Neural progenitor cell (in vitro differentiated cells): ENCODE results near the gene CARMIL1. TPM values are rescaled to one million over a fixed set of nuclear protein-coding genes. Genes with fewer than 3 reads are reported as not detected.

Source experiments
- DNase-seq: peaks from one replicate; pipeline ENCODE4 v3.0.0-alpha.2; 2016; ENCODE audit warnings: low spot score
- H2AFZ ChIP-seq: fragments of 200-600 bp; sonication (generic); replicated peaks from 2 replicates; pipeline ENCODE4 v1.6.1; 2016; ENCODE audit warnings: antibody characterized with exemption
- H3F3A ChIP-seq: fragments of 200-600 bp; sonication (generic); 2 replicates; pipeline ENCODE4 v1.6.1; 2016; ENCODE audit warnings: antibody characterized with exemption, low read depth
- H3K27ac ChIP-seq: fragments of 200-600 bp; sonication (generic); 2 replicates; pipeline ENCODE4 v1.5.1; 2016; ENCODE audit warnings: mild to moderate bottlenecking
- H3K27me3 ChIP-seq: fragments of 200-600 bp; sonication (generic); 2 replicates; pipeline ENCODE4 v1.6.1; 2016; ENCODE audit warnings: mild to moderate bottlenecking, moderate library complexity
- H3K36me3 ChIP-seq: fragments of 200-600 bp; sonication (generic); 2 replicates; pipeline ENCODE4 v1.5.1; 2016
- H3K4me1 ChIP-seq: fragments of 200-600 bp; sonication (generic); 2 replicates; pipeline ENCODE4 v1.6.1; 2016; ENCODE audit warnings: mixed run types
- H3K4me2 ChIP-seq: fragments of 200-600 bp; sonication (generic); 2 replicates; pipeline ENCODE4 v1.6.1; 2016
- H3K4me3 ChIP-seq: fragments of 200-600 bp; sonication (generic); 2 replicates; pipeline ENCODE4 v1.5.1; 2016
- H3K79me2 ChIP-seq: fragments of 200-600 bp; sonication (generic); 2 replicates; pipeline ENCODE4 v1.6.1; 2016; ENCODE audit warnings: low read depth
- H3K9ac ChIP-seq: fragments of 200-600 bp; sonication (generic); 2 replicates; pipeline ENCODE4 v1.6.1; 2016
- H3K9me3 ChIP-seq: fragments of 200-600 bp; sonication (generic); 2 replicates; pipeline ENCODE4 v1.5.1; 2016; ENCODE audit warnings: low read depth
- H4K20me1 ChIP-seq: fragments of 200-600 bp; sonication (generic); 2 replicates; pipeline ENCODE4 v1.6.1; 2016; ENCODE audit warnings: low read depth
- H3K27ac Mint-ChIP-seq: 3 replicates; pipeline ENCODE4 v1.8.0; 2021; ENCODE audit warnings: mixed read lengths
- H3K27me3 Mint-ChIP-seq: 2 replicates; pipeline ENCODE4 v1.8.0; 2022; ENCODE audit warnings: low read depth, mild to moderate bottlenecking, inconsistent platforms, moderate library complexity, mixed read lengths; ENCODE audit not compliant: insufficient read depth
- H3K36me3 Mint-ChIP-seq: 3 replicates; pipeline ENCODE4 v1.8.0; 2021; ENCODE audit warnings: mixed read lengths
- H3K4me1 Mint-ChIP-seq: 3 replicates; pipeline ENCODE4 v1.8.0; 2021; ENCODE audit warnings: mixed read lengths
- H3K4me3 Mint-ChIP-seq: 3 replicates; pipeline ENCODE4 v1.8.0; 2021; ENCODE audit warnings: mild to moderate bottlenecking, moderate library complexity, mixed read lengths
- H3K9me3 Mint-ChIP-seq: 3 replicates; pipeline ENCODE4 v1.8.0; 2020; ENCODE audit warnings: mixed read lengths
- EZH2 ChIP-seq: fragments of 200-600 bp; sonication (generic); IDR thresholded peaks from 2 replicates; pipeline ENCODE4 v1.6.1; 2017; ENCODE audit warnings: antibody characterized with exemption, mild to moderate bottlenecking, moderate library complexity
- EZH2phosphoT487 ChIP-seq: fragments of 200-600 bp; sonication (generic); IDR thresholded peaks from 2 replicates; pipeline ENCODE4 v1.6.1; 2017; ENCODE audit warnings: antibody characterized with exemption
- total RNA-seq: library from RNA; depleted of rRNA; stranded (reverse); fragments of >200 nt; gene quantifications from 2 replicates; pipeline ENCODE4 v1.2.3, GENCODE V29; 2015; ENCODE audit warnings: low replicate concordance
- TF ChIP-seq, protein P1 (sequence below): fragments of 200-600 bp; sonication (generic); IDR thresholded peaks from 2 replicates; pipeline ENCODE4 v1.5.1; 2017; ENCODE audit warnings: antibody characterized with exemption, mild to moderate bottlenecking

Gene CARMIL1
- total RNA-seq, 1 donor from 2014 or later, result 13.3 TPM

DNA sequence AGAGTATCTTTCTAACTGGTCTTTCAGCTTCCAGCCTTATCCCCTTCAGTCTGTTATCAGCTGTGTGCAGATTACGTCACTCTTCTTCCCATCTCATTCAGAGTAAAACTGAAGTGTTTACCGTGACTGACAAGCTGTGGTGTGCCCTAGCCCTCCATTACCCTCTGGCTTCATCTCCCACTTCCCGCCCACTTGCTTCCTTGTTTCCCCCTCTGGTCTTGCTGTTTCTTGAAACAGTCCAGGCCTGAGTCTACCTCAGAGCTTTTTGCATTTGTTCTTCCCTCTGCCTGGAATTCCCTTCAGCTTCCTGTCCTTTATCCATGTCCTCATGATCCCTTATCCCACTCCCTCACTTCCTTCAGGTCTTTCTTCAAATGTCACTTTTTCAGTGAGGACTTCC is 66.9 kb downstream of the CARMIL1 start:
- peaks cover 11% of the 10 kb centered on the region for H3K79me2 ChIP-seq
- H3K9me3 Mint-ChIP-seq, result peaks cover 3% of the 10 kb centered on the region

DNA sequence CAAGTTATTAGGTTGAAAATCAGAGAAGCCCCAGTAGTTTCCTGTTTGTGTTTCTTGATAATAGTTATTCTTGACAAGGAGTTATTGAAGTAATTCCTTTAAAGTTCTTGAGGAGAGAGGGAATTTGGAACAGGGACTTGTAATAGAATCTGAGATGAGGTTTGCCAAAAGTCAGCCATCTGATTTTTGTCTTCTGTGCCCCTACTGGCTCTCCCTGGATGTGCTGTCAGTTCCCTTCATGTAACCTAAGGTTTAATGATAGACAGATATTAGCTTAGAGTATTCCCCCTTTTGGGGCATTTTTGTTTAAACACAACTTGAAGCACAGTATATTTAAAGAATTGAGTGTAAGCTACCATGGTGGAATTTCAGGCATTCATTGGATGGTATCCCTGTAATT is 71.4 kb downstream of the CARMIL1 start:
- Histone ChIP-seq H3K27ac (no peak overlapping the region), H3K4me2 (no peak overlapping the region), H3F3A (no peaks in the 10 kb centered on the region), H4K20me1 (no peaks in the 10 kb centered on the region), H3K79me2 (peaks cover 4% of the 10 kb centered on the region), H3K4me1 (peaks cover 6% of the 10 kb centered on the region), H3K36me3 (no peaks in the 10 kb centered on the region), H3K9ac (no peak overlapping the region), H3K9me3 (no peaks in the 10 kb centered on the region), H3K4me3 (no peak overlapping the region), H2AFZ (no peak overlapping the region), H3K27me3 (no peaks in the 10 kb centered on the region)
- H3K9me3 Mint-ChIP-seq, result peaks cover 3% of the 10 kb centered on the region
- no peaks in the 10 kb centered on the region for H3K27me3 Mint-ChIP-seq
- no peak for DNase-seq
- H3K4me3 Mint-ChIP-seq, result no peak overlapping the region
- H3K4me1 Mint-ChIP-seq, result no peaks in the 10 kb centered on the region
- H3K27ac Mint-ChIP-seq, result no peak overlapping the region
- H3K36me3 Mint-ChIP-seq, result no peaks in the 10 kb centered on the region
- TF ChIP-seq, protein P1, sequence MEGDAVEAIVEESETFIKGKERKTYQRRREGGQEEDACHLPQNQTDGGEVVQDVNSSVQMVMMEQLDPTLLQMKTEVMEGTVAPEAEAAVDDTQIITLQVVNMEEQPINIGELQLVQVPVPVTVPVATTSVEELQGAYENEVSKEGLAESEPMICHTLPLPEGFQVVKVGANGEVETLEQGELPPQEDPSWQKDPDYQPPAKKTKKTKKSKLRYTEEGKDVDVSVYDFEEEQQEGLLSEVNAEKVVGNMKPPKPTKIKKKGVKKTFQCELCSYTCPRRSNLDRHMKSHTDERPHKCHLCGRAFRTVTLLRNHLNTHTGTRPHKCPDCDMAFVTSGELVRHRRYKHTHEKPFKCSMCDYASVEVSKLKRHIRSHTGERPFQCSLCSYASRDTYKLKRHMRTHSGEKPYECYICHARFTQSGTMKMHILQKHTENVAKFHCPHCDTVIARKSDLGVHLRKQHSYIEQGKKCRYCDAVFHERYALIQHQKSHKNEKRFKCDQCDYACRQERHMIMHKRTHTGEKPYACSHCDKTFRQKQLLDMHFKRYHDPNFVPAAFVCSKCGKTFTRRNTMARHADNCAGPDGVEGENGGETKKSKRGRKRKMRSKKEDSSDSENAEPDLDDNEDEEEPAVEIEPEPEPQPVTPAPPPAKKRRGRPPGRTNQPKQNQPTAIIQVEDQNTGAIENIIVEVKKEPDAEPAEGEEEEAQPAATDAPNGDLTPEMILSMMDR, result no peak
- TF ChIP-seq EZH2, result no peak
- TF ChIP-seq EZH2phosphoT487, result no peak

More for the DNA sequence above, 66.9 kb downstream of the CARMIL1 start:
- H3K4me1 Mint-ChIP-seq, result peaks cover 10% of the 10 kb centered on the region
- H3F3A ChIP-seq, result no peaks in the 10 kb centered on the region
- no peak overlapping the region for H3K4me2 ChIP-seq
- no peak overlapping the region for H3K9ac ChIP-seq
- no peaks in the 10 kb centered on the region for H3K36me3 ChIP-seq
- H3K27me3 Mint-ChIP-seq, result no peaks in the 10 kb centered on the region
- no peaks in the 10 kb centered on the region for H3K36me3 Mint-ChIP-seq
- H3K27ac Mint-ChIP-seq, result no peak overlapping the region
- H3K4me3 Mint-ChIP-seq, result no peak overlapping the region
- H3K4me1 ChIP-seq, result peaks cover 12% of the 10 kb centered on the region
- H2AFZ ChIP-seq, result no peak overlapping the region
- no peaks in the 10 kb centered on the region for H3K27me3 ChIP-seq
- H3K9me3 ChIP-seq, result no peaks in the 10 kb centered on the region
- no peak overlapping the region for H3K4me3 ChIP-seq
- no peak overlapping the region for H3K27ac ChIP-seq
- TF ChIP-seq EZH2phosphoT487 (no peak), EZH2 (no peak)
- TF ChIP-seq, protein P1, result no peak
- H4K20me1 ChIP-seq, result no peaks in the 10 kb centered on the region
- DNase-seq, result no peak

DNA sequence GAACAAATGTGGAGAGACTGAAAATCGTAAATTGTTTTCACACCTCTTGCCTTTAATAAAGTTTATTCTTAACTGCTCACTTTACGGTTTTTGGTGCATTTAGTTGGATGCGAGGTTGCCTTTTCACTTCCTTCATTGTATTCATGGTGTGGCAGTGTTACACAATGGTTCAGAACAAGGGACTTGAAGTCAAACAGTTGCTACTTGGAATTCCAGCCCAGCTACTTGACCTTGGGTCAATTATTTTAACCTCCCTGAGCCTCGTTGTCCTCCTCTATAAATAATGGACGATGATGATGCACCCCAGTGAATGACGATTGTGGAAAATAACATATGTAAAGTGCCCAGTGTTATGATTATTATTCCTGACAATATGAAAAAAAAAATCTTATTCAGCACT is 72.3 kb downstream of the CARMIL1 start:
- Histone ChIP-seq H2AFZ (no peak overlapping the region), H3F3A (no peaks in the 10 kb centered on the region), H4K20me1 (no peaks in the 10 kb centered on the region), H3K4me2 (no peak overlapping the region), H3K27ac (no peak overlapping the region), H3K4me3 (no peak overlapping the region), H3K27me3 (no peaks in the 10 kb centered on the region), H3K36me3 (no peaks in the 10 kb centered on the region), H3K9ac (no peak overlapping the region), H3K9me3 (no peaks in the 10 kb centered on the region), H3K4me1 (peaks cover under 1% of the 10 kb centered on the region), H3K79me2 (peaks cover 4% of the 10 kb centered on the region)
- Mint-ChIP-seq H3K36me3 (no peaks in the 10 kb centered on the region), H3K4me1 (no peaks in the 10 kb centered on the region), H3K9me3 (peaks cover 3% of the 10 kb centered on the region), H3K27ac (no peak overlapping the region), H3K4me3 (no peak overlapping the region), H3K27me3 (no peaks in the 10 kb centered on the region)
- no peak for DNase-seq
- TF ChIP-seq EZH2phosphoT487, result no peak
- TF ChIP-seq, protein P1, result no peak
- TF ChIP-seq EZH2, result no peak

- H3K36me3 ChIP-seq, result no peaks in the 10 kb centered on the region
- Mint-ChIP-seq H3K27me3 (peaks cover 3% of the 10 kb centered on the region), H3K27ac (no peak overlapping the region), H3K9me3 (peaks cover 3% of the 10 kb centered on the region), H3K36me3 (no peaks in the 10 kb centered on the region), H3K4me1 (no peaks in the 10 kb centered on the region), H3K4me3 (no peak overlapping the region)
- no peaks in the 10 kb centered on the region for H3F3A ChIP-seq
- no peak overlapping the region for H3K27ac ChIP-seq
- H4K20me1 ChIP-seq, result no peaks in the 10 kb centered on the region
- no peak for DNase-seq
- no peak overlapping the region for H3K4me3 ChIP-seq
- H3K9me3 ChIP-seq, result no peaks in the 10 kb centered on the region
- no peaks in the 10 kb centered on the region for H3K4me1 ChIP-seq
- no peak overlapping the region for H3K9ac ChIP-seq
- no peak overlapping the region for H2AFZ ChIP-seq
- H3K27me3 ChIP-seq, result no peaks in the 10 kb centered on the region
- H3K4me2 ChIP-seq, result no peak overlapping the region
- TF ChIP-seq EZH2, result no peak
- peaks cover under 1% of the 10 kb centered on the region for H3K79me2 ChIP-seq
These were observed 73.1 kb downstream of the CARMIL1 start for GRCh38 chr6:25352285-25352684.
